Right lobe of liver (tissue), 4 donors: ENCODE measurements around the gene CDC42BPB.

Source experiments
- POLR2A ChIP-seq: fragments of 450-650 bp; IDR thresholded peaks from one replicate; pipeline ENCODE4 v1.6.1; 2017; ENCODE audit warnings: antibody characterized with exemption, mild to moderate bottlenecking
- TF ChIP-seq, protein P1 (sequence below), 4 donors: fragments of 200-600 bp in 3 of 4; fragments of 450-650 bp in 1 of 4; IDR thresholded peaks; one replicate each; pipeline versions ENCODE4 v1.5.1 to v1.8.0; 2016 to 2022; ENCODE audit warnings: antibody characterized with exemption in 4 of 4, mild to moderate bottlenecking in 2 of 4
- donor health status: DM: no; HTN: no; CAD: no.
- donor health status: DM: no; HTN: no; CAD: no.
- donor health status: DM: no; HTN: yes; CAD: no.

DNA sequence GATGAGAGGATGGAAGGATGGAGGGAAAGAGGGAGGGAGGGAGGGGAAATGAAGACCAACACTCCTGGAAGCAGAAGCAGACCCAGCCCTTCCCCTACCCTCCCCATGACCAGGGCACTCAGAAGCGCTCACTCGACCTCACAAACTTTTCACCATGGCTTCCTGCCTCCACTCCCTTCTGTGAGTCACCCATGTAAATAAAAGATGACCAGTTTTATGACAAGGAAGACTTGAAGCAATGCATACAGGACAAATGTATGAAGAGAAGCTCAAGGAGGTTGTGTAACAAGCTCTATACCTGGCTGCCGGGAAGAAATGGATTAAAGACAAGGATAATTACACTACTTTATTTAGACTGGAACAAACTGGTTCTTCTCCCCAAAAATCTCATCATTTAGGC, 63.8 kb downstream of the CDC42BPB start:
- TF ChIP-seq, protein P1, sequence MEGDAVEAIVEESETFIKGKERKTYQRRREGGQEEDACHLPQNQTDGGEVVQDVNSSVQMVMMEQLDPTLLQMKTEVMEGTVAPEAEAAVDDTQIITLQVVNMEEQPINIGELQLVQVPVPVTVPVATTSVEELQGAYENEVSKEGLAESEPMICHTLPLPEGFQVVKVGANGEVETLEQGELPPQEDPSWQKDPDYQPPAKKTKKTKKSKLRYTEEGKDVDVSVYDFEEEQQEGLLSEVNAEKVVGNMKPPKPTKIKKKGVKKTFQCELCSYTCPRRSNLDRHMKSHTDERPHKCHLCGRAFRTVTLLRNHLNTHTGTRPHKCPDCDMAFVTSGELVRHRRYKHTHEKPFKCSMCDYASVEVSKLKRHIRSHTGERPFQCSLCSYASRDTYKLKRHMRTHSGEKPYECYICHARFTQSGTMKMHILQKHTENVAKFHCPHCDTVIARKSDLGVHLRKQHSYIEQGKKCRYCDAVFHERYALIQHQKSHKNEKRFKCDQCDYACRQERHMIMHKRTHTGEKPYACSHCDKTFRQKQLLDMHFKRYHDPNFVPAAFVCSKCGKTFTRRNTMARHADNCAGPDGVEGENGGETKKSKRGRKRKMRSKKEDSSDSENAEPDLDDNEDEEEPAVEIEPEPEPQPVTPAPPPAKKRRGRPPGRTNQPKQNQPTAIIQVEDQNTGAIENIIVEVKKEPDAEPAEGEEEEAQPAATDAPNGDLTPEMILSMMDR (IDR thresholded peaks at IDR 0.05), result no peak
- TF ChIP-seq POLR2A, result no peak
